Right atrium auricular region (tissue), 2 donors: ENCODE measurements around the gene ENG. TPM values are rescaled to one million over a fixed set of nuclear protein-coding genes. Genes with fewer than 3 reads are reported as not detected.
"Not testable (repeated sequence)": the region's sequence is repeated elsewhere in the genome, so short reads cannot be mapped to it uniquely, and the experiment has no call there.

ENCODE experiments used
- DNase-seq: peaks from one replicate; pipeline ENCODE4 v3.0.0-alpha.2; 2019; ENCODE audit warnings: low spot score
- H3K27ac ChIP-seq, 2 donors: fragments of 200-600 bp; sonication (generic); 1 replicate in 1 of 2; 2 replicates in 1 of 2; pipeline ENCODE4 v1.5.1; 2016 to 2019
- H3K27me3 ChIP-seq, 2 donors: fragments of 200-600 bp; sonication (generic); one replicate each; pipeline versions ENCODE4 v1.5.1 to v1.6.0; 2017 to 2019
- H3K36me3 ChIP-seq: fragments of 200-600 bp; sonication (generic); one replicate; pipeline ENCODE4 v1.5.1; 2016
- H3K4me1 ChIP-seq, 2 donors: fragments of 200-600 bp; sonication (generic); one replicate each; pipeline versions ENCODE4 v1.5.1 to v1.6.0; 2017 to 2019
- H3K4me3 ChIP-seq, 2 donors: fragments of 200-600 bp; sonication (generic); 1 replicate in 1 of 2; 2 replicates in 1 of 2; pipeline ENCODE4 v1.5.1; 2017 to 2019; ENCODE audit warnings: mild to moderate bottlenecking in 1 of 2, moderate library complexity in 1 of 2
- H3K9me3 ChIP-seq, 2 donors: fragments of 200-600 bp; sonication (generic); one replicate each; pipeline ENCODE4 v1.5.1; 2019
- CTCF ChIP-seq, 2 donors: fragments of 200-600 bp; sonication (generic); IDR thresholded peaks; one replicate each; pipeline ENCODE4 v1.5.1; 2019; ENCODE audit warnings: antibody characterized with exemption in 2 of 2
- total RNA-seq, 2 donors: library from RNA; depleted of rRNA; stranded (reverse); fragments of >200 nt; gene quantifications; one replicate each; pipeline ENCODE4 v1.1.0, GENCODE V29; 2016

Gene ENG
- total RNA-seq, 2 donors from 2014 or later: 142 to 511 TPM

GRCh38 chr9:127841087-127841835, 13.2 kb downstream of the ENG start:
- Histone ChIP-seq H3K4me1 (peaks cover 0 to 86% of the 10 kb centered on the region in 2 donors), H3K4me3 (no peak overlapping the region), H3K27me3 (no peaks in the 10 kb centered on the region), H3K36me3 (peaks cover 34% of the 10 kb centered on the region), H3K9me3 (no peaks in the 10 kb centered on the region), H3K27ac (peak overlapping the region in 1 of 2 donors; percentile 90)
- no peak for DNase-seq
- TF ChIP-seq CTCF (IDR thresholded peaks at IDR 0.05): no peak

GRCh38 chr9:127838375-127839078, 15.9 kb downstream of the ENG start:
- H3K4me3 ChIP-seq: peak overlapping the region in 1 of 2 donors; percentile 14
- H3K4me1 ChIP-seq: peaks cover 0 to 86% of the 10 kb centered on the region in 2 donors
- no peak for TF ChIP-seq CTCF (IDR thresholded peaks at IDR 0.05)
- peak overlapping the region; percentile 90 to 91 for H3K27ac ChIP-seq
- H3K36me3 ChIP-seq: peaks cover 34% of the 10 kb centered on the region
- peak; percentile 96 for DNase-seq
- no peaks in the 10 kb centered on the region for H3K27me3 ChIP-seq
- H3K9me3 ChIP-seq: no peaks in the 10 kb centered on the region

- Histone ChIP-seq H3K36me3 (peaks cover 23% of the 10 kb centered on the region), H3K27ac (peak overlapping the region; percentile 90 to 91), H3K4me3 (no peak overlapping the region), H3K27me3 (no peaks in the 10 kb centered on the region), H3K9me3 (no peaks in the 10 kb centered on the region), H3K4me1 (peaks cover 0 to 92% of the 10 kb centered on the region in 2 donors)
- TF ChIP-seq CTCF (IDR thresholded peaks at IDR 0.05): no peak
- DNase-seq: no peak
Measured at GRCh38 chr9:127837346-127837745, 17.1 kb downstream of the ENG start.

GRCh38 chr9:127836561-127836960, 17.9 kb downstream of the ENG start:
- Histone ChIP-seq H3K27ac (peak overlapping the region; percentile 90 to 91), H3K4me1 (peaks cover 0 to 96% of the 10 kb centered on the region in 2 donors), H3K36me3 (peaks cover 16% of the 10 kb centered on the region), H3K4me3 (peak overlapping the region in 1 of 2 donors; percentile 26)
- H3K9me3 ChIP-seq, H3K27me3 ChIP-seq, DNase-seq: not testable (repeated sequence)

- Histone ChIP-seq H3K27me3 (no peaks in the 10 kb centered on the region), H3K36me3 (peaks cover 14% of the 10 kb centered on the region), H3K4me3 (peak overlapping the region in 1 of 2 donors; percentile 26), H3K27ac (peak overlapping the region; percentile 90 to 91), H3K4me1 (peaks cover 0 to 95% of the 10 kb centered on the region in 2 donors), H3K9me3 (no peaks in the 10 kb centered on the region)
- TF ChIP-seq CTCF (IDR thresholded peaks at IDR 0.05): no peak
- DNase-seq: no peak
Measured at GRCh38 chr9:127835991-127836516, 18.4 kb downstream of the ENG start.

GRCh38 chr9:127833555-127833954, 20.9 kb downstream of the ENG start:
- H3K4me1 ChIP-seq: peaks cover 0 to 89% of the 10 kb centered on the region in 2 donors
- DNase-seq: no peak
- no peak for TF ChIP-seq CTCF (IDR thresholded peaks at IDR 0.05)

More at GRCh38 chr9:127833555-127833954, 20.9 kb downstream of the ENG start:
- Histone ChIP-seq H3K4me3 (no peak overlapping the region), H3K36me3 (no peaks in the 10 kb centered on the region), H3K9me3 (no peaks in the 10 kb centered on the region), H3K27ac (peak overlapping the region; percentile 90 to 91), H3K27me3 (no peaks in the 10 kb centered on the region)
